ENCODE data around the gene PPP2R3A.

DNA sequence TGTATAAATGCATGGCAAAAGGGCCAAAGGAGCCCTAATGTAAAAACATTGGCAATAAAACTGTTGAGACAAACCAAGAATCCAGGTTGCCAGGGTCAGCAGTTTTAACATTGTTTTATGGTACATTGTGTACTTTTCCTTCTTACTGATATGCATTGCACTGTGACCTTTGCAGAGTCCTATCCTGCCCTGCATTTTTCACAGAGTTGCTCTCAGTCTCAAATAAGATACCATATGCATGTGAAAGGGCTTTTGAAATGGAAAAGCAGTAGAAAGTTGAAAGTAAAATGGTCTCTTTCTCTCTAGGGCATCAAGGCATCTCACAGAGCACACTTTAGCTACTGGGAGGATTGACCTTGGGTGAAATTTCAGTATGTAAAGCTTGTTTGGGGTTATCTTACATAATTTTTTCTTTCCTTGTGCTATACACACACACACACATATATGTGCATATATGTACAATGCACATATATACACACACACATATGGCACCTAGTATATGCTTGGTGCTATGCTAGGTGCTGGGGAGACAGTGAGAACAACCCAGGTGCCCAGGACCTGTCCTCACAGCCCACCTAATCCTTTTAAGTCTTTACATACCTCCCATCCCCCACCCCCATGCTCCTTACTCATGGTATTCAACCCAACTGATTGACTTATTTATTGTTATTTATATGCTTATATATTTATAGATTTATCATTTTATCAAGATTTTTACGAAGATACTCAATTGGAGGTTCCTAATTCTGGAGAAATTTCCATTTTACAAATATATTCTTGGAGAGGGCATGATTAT lies 1.2 kb upstream of the PPP2R3A start:
- TF ChIP-seq CTCF (optimal IDR thresholded peaks at IDR 0.05 in 1 of 3, IDR thresholded peaks at IDR 0.05 in 1 of 3, conservative IDR thresholded peaks at IDR 0.05 in 1 of 3; ENCODE audit: extremely low read depth in 1 of 3, insufficient read depth in 2 of 3, low read length in 3 of 3) = no peak
- TF ChIP-seq EZH2 (IDR thresholded peaks at IDR 0.05; ENCODE audit: low read length) = no peak
